NCI-H510A treated with DMSO at 0.1 percent for 48 hours (cell line): ENCODE results near the gene ICAM4.

ENCODE experiments used
- DNase-seq: peaks from one replicate; lab custom pipeline; 2025; lab: John Stamatoyannopoulos, UW

ICAM4 gene

DNA sequence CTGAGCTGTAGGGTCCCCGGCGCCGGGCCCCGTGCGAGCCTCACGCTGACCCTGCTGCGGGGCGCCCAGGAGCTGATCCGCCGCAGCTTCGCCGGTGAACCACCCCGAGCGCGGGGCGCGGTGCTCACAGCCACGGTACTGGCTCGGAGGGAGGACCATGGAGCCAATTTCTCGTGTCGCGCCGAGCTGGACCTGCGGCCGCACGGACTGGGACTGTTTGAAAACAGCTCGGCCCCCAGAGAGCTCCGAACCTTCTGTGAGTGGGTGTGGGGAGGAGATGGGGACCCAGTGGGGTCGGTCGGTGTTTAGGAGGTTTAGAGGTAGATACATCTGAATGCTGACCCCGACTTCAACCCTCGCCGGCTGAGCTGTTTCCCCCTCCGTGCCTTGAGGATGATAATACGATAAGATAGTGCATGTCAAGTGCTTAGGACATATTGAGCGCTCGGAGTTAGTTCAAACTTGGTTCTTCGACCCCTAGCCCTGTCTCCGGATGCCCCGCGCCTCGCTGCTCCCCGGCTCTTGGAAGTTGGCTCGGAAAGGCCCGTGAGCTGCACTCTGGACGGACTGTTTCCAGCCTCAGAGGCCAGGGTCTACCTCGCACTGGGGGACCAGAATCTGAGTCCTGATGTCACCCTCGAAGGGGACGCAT is 4.9 kb downstream of the ICAM4 start:
- DNase-seq: no peak

DNA sequence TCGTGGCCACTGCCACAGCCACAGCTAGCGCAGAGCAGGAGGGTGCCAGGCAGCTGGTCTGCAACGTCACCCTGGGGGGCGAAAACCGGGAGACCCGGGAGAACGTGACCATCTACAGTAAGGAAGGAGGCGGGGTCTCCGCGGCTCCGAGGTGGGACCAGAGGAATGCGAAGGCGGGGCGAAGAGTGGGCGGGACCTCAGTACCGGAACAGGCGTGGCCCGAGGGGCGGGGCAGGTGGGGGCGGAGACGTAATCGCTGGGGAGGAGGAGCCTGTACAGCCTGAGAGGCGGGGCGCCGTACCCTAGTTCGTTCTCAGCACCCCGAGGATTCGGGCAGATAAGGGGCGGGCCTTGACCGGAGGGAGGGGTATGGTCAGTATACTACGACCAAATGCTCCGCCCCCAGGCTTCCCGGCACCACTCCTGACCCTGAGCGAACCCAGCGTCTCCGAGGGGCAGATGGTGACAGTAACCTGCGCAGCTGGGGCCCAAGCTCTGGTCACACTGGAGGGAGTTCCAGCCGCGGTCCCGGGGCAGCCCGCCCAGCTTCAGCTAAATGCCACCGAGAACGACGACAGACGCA is 5.5 kb downstream of the ICAM4 start:
- DNase-seq: no peak

DNA sequence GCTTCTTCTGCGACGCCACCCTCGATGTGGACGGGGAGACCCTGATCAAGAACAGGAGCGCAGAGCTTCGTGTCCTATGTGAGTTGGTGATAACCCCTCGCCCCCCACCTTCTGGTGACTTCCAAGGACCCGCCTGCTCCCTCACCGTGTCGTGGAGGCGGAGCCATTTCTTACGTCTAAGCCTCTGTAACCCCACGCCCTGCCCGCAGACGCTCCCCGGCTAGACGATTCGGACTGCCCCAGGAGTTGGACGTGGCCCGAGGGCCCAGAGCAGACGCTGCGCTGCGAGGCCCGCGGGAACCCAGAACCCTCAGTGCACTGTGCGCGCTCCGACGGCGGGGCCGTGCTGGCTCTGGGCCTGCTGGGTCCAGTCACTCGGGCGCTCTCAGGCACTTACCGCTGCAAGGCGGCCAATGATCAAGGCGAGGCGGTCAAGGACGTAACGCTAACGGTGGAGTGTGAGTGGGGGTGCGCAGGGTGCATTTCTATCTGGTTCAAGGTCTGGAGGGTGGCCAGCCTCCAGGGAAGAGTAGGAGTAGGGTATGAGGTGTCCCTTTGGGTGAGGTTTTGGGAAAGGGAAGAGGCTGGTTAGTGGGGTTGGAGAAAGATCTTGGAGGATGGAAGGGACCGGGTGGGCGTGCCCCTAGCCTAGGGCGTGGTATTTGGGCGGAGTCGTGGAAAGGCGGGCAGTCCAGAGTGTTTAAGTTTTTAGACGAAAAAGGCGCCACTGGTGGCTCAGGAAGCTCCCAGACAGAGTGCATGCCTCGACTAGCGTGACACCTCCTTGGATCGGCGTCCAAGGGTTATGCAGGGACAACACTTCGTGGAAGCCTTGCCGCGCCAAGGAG is 6.3 kb downstream of the ICAM4 start:
- DNase-seq: no peak

DNA sequence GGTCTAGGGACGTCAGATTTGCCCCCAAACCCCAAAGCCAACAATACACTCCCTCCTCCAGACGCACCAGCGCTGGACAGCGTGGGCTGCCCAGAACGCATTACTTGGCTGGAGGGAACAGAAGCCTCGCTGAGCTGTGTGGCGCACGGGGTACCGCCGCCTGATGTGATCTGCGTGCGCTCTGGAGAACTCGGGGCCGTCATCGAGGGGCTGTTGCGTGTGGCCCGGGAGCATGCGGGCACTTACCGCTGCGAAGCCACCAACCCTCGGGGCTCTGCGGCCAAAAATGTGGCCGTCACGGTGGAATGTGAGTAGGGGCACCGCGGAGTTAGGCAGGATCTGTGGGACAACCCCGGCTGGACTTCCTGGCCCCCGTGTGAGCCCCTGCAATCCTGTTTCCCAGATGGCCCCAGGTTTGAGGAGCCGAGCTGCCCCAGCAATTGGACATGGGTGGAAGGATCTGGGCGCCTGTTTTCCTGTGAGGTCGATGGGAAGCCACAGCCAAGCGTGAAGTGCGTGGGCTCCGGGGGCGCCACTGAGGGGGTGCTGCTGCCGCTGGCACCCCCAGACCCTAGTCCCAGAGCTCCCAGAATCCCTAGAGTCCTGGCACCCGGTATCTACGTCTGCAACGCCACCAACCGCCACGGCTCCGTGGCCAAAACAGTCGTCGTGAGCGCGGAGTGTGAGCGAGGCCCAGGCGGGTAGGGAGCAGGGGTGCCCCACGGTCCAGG is 7.0 kb downstream of the ICAM4 start:
- no peak for DNase-seq

DNA sequence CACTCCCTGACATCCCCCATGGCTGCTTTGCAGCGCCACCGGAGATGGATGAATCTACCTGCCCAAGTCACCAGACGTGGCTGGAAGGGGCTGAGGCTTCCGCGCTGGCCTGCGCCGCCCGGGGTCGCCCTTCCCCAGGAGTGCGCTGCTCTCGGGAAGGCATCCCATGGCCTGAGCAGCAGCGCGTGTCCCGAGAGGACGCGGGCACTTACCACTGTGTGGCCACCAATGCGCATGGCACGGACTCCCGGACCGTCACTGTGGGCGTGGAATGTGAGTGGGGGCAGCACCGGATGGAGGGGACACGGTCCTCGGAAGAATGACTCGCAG is 7.6 kb downstream of the ICAM4 start:
- DNase-seq: no peak

DNA sequence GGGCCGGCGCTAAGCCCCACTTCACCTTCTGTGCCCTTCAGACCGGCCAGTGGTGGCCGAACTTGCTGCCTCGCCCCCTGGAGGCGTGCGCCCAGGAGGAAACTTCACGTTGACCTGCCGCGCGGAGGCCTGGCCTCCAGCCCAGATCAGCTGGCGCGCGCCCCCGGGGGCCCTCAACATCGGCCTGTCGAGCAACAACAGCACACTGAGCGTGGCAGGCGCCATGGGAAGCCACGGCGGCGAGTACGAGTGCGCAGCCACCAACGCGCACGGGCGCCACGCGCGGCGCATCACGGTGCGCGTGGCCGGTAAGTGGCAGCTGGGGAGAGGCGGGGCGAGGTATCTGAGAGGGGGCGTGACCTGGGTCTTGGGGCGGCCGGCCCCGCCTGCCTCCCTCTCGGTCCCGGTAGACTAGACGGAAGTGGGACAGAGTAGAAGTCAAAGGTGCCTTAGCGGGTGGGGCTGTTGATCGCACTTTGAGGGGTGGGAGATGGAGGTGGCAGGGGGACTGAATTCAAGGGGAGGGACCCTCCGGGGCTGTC is 8.6 kb downstream of the ICAM4 start:
- no peak for DNase-seq

DNA sequence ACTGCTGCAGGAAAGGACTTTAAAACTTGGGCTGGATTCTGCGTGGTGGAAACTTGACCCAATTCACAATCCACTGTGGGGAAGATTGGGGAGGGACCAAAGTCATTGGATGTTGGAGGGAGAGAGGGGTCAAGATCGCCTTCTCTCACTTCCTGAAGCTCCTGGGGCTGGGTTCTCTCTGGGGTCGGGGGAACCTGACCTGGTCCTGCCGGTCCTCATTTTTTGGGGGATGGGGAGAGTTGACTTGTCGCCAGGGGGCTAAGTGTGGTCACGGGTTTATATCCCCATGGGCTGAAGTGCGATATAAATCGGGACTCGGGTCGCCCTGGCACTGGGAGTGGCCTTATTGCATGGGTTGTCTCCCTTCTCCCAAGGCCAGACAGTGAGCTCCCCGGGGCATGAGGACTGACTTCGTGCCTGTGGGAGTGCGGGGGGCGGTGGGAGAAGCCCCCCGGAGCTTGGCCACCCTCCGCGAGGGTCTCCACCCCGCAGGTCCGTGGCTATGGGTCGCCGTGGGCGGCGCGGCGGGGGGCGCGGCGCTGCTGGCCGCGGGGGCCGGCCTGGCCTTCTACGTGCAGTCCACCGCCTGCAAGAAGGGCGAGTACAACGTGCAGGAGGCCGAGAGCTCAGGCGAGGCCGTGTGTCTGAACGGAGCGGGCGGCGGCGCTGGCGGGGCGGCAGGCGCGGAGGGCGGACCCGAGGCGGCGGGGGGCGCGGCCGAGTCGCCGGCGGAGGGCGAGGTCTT is 9.3 kb downstream of the ICAM4 start:
- DNase-seq: no peak

DNA sequence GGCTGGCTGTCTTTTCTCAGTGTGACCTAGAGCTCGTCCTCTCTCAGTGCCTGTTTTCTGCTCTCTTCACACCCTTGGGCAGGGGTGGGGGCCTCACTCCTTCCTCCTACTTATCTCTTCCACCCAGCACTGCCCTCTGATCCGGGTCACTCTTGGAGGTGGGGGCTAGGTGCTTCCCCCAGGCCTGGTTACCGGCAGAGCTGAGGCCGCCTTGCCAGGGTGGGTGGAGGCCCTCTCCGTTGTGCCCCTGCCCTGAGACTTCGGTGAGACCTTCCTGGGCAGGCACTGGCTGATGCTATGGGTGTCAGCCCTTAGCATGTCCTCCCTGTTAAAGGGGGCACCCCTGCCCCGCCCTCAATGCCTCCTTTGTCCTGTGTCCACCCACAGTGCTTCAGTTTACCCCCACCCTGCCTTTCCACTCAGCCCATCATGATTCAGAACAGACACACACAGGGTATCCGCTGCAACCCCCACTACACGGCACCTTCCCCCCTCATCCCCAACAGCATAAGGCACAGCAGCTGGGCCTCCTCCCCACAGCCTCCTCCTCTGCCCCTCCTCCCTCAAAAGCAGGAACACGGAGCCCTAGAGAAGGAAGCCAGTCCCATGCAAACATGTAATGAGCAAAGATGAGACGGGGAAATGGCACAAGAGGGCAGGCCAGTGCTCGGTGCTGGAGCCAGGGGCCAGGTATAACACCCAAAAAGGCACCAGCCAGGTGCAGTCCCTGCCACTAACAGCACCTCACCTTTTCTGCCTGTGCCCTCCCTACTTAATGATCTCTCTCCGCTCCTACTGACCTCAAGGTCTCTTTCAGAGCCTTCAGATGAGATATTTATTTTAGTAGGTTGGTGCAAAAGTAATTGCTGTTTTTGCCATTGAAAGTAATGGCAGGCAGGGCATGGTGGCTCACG is 13.0 kb downstream of the ICAM4 start:
- DNase-seq: no peak

DNA sequence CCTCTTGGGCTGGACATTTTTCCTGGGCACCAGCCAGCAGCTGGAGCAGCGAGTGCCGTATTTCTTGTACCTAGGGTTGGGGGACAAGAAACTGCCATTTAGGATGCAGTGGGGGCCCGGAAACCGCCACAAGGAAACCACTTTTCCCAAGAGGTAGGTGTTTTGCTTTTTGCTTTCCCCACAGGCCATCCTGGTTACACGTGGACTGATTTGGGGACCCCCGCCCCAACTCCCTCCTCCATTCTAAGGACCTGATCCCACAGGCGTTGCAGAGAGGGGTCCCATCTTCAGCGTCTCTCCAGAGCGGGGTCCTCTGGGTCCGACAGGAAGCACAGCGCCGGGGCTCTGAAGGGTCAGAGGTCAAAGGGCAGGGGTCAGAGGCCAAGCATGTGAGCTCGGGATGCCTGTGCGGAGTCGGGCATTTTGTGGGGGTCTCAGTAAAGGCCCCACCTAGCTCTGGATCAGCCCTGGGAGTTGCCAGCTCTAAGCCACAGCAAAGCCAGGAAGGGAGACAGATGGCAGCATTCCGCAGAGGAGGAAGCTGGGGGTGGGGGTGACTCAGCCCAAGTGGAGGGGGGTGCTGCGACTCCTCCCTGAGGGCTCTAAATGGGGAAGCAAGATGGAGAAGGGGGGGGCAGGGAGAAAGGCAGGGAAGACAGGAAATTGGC is 18.5 kb downstream of the ICAM4 start:
- DNase-seq: no peak

DNA sequence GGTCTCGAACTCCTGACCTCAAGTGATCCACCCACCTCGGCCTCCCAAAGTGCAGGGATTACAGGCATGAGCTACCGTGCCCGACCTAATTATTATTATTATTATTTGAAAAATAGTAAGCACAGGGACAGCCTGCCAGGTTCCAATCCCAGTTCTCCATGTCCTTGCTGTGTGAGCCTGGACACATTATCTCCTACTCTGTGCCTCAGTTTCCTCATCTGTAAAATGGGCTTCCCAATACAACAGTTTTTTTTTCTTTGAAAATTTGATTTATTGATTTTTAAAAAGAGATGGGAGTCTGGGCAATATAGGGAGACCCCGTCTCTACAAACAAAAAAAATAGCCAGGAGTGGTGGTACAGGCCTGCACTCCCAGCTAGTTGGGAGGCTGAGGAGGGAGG is 19.6 kb downstream of the ICAM4 start:
- DNase-seq: no peak

DNA sequence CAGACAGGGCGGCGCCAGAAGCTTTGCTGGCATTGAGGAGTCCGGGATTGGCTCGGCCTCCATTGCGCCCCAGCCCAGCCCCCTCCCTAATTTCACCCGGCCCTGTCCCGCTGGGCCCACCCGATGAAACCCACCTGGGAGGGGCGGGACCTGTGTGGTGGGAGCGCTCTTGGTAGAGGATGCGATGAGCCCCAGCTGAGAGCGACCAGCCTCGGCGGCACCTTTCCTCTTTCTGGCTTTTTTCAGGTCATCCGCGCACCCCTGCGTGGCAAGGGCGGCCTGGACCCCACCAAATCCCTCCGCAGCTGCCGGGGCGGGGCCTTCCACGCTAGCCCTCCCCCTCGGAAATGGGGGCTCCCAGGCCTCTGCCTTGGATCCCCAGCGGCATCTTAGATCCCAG is 22.7 kb downstream of the ICAM4 start, which contains the start of gene ZGLP1:
Gene ZGLP1, minus strand, starts transcription at position 393 of the 400 bp plus-strand sequence.
- DNase-seq: no peak

DNA sequence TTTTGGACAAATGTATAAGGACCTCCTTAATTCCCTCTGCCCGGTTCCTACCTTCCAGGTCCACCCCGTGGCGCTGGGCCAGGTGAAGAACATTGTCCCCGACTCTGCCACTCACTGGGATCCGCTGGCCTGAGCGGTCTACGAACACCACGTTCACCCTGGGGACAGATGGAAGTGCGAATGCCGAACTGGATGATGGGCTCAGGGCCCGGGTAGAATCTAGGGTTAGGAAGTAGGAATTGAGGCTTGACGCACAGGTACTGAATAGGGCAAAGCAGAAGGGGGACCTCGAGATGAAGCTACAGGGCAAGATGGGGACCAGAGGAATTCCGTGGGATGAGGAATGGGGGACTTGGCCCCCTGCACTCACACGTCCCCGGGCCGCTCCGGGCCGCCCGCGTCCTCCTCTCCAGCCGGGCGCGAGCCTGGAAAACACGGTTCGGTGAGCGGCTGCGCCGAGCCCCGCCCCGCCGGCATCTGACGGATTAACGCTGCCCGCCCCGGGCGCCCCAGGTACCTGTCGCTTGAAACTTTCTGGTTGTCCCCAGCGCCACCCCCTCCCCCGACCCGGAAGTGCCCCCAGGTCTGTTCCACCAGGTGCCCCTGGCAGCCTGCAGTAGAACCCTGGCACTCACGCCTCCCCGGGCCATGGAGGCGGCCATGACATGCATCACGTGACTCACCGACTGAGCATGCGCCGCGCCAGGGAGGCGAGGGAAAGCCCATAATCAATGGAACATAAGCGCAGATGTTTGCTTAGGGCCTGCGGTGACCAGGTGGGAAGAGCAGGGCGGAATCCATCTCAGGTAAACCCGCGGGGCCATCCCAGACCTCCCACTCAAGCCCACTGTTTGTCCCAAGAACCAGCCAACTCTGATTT is 28.8 kb downstream of the ICAM4 start, which contains the start of gene FDX2:
Gene FDX2, minus strand, starts transcription at position 681 of the 880 bp plus-strand sequence. Its CDS starts 19 bp downstream, at position 662.
- peak; percentile 91 for DNase-seq

DNA sequence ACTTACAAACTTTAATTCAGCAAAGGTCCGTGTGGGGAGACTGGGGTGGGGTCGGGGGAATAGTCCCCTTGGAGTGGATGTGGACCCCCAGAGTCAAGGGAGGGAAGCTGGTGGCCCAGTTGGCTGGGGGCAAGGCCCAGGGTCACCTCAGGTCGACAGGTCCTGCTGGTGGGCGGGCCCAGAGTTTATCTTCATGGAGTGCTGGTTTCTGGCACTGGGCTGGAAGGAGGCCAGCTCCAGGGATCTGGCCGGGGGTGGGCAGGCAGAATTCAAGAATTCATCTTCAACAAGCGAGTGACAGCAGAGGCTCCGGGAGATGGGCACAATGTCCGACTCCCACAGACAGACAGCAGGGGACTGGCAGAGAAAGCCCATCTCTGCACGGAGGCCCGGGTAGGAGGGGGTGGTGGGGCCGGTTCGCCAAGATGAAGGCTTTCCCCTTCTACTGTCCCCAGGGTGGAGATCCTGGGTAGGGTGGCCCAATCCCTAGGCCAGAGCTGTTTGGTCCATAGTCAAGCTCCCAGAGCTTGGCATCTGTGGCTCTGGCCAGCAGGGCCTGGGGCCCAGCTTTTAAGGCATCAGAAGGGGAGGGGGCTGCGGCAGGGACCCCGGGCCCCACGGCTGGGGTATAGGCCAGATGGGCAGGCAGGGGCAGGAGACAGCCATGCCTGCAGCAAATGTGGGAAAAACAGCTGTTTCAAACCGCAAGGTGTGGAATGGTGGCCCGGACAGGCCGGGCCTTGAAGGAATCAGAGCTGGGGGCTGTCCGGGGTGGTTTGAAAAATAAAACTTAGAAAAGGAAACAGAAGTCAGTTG is 29.7 kb downstream of the ICAM4 start:
- DNase-seq: no peak

DNA sequence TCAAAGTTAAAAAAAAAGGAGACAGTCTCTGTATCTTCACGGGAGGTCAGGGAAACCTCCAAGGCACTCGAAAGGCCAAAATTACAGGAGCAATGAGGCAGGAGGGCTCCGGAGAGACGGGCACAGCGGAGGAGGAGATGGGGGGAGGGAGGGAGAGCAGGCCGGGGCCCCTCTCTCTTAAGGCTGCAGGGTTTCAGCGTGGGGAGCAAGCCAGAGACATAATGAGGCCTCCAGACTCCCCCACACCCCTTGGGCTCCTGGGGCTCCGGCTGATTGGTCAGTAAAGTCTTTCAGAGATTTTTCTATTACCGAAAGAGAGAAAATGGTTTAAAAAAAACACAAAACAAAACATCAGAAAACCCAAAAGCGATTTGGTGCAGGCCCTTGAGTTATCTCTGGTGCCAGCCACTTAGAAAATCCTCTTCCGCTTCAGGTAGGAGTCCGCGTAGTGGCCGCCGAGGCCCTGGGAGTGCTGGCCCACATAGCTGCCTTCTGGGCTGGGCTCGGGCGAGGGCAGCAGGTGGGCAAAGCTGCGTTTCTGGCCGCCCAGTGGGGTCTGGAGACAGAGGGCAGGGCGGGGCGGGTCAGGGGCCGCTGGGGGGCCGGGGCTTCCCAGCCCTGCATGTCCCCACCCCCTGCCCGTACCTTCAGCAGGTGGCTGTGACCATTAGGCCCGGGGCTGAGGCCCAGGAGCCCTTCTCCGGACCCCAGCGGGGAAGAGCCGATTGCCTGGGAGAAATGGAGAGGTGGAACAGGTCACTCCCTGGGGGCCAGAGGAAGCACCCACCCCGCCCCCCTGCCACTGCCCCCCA is 30.5 kb downstream of the ICAM4 start:
- DNase-seq: no peak

DNA sequence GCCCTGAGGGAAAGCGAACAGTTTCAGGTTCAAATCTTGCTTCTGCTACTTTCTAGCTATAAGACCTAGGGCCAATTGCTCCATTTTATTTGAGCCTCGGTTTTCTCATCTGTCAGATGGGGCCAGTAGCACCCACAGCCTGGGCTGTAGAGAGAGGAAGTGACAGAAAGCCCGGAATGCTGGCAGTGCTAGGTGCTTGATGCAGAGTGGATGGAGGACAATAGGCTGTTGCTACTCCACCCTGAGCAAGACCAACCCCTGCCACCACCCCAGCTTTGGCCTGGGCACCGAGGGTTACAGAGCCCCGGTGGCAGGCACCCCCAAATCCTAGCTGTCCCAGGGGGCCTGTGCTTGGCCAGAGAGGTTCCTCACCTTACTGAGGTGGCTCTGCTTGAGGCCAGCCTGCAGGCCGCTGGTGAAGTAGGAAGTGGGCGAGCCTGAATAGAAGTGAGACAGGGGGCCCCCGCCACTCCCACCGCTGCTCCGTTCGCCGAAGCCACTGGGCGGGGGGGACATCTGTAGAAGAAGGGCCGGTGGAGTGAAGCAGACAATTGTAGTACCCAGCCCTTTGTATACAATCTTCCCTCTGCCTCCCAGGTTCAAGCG is 31.2 kb downstream of the ICAM4 start:
- DNase-seq: no peak

DNA sequence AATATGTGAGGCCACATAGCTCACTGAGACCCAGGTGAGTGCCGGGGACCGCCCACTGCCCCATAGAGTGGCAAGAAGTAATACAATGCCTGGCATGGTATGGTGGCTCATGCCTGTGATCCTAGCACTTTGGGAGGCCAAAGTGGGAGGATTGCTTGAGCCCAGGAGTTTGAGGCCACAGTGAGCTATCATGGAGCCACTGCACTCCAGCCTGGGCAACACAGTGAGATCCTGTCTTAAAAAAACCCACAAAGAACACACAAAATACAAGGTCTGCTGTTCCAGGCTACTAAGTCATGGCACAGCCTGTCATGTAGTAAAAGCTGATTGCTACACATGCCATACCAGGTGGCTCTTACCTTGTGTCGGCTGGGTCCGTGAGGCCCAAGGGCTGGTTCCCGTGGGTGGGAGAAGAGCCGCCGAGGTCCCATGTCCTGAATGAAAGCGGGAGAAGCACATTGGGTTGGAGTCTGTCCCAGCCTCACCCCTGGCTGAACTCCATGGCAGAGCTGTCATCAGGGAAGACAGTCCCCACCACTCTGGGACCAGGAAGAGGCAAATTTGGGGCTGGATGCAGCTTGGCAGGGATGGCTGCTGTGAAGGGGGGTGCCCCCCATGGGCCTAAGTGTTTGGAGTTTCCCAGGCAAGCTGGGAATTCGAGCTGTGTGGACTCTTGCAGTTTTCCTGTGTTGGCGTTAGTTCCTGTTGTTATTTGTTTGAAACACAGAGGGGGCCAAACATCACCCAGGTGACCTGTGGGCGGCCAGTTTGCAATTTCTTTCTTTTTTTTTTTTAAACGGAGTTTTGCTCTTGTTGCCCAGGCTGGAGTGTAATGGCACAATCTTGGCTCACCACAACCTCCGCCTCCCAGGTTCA is 32.3 kb downstream of the ICAM4 start:
- DNase-seq: no peak
